Stimulated activated CD8-positive, alpha-beta memory T cell treated with anti-CD3 and anti-CD28 coated beads, Interleukin-7, amount 100 ng/mL, for 48 hours (primary cell): Measurements from ENCODE around the gene GPR25.
"Not testable (repeated sequence)": the region's sequence is repeated elsewhere in the genome, so short reads cannot be mapped to it uniquely, and the experiment has no call there.

Source experiments
- DNase-seq, 2 donors: peaks; one replicate each; pipeline ENCODE4 v3.0.0-alpha.2; 2020; ENCODE audit warnings: low read depth in 1 of 2; ENCODE audit errors: extremely low read depth in 1 of 2

Gene GPR25

DNA sequence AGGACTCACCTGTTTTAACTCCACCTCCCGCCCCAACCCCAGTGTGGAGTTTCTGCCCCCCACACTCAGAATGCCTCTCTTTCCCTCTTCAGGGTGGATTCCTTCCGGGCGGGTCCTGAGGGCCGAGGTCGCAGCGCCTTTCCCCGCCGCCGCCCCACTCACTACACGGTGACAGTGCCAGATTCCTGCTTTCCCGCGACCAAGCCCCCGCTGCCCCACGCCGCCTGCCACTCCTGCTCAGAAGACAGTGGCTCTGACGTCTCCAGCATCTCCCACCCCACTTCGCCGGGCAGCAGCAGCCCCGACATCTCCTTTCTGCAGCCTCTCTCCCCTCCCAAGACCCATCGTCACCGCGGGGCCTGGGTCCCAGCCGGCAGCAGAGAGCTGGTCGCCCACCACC, 38.6 kb downstream of the GPR25 start:
- no peak for DNase-seq

DNA sequence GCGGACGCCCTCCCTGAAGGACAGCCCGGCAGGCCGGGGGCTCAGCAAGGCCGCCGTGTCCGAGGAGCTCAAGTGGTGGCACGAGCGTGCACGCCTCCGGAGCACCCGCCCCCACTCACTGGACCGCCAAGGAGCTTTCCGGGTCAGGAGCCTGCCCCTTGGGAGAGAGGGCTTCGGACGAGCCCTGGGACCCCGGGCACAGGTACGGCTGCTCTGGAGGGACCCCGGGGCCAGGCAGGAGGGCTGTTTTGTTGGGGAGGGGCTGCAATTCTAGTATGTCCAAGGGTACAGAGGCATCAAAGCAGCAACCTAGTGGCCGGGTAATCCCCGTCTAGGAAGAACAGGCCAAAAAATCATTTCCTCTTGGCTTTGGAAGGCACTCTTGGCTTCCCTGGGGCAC, 39.2 kb downstream of the GPR25 start:
- not testable (repeated sequence) for DNase-seq

DNA sequence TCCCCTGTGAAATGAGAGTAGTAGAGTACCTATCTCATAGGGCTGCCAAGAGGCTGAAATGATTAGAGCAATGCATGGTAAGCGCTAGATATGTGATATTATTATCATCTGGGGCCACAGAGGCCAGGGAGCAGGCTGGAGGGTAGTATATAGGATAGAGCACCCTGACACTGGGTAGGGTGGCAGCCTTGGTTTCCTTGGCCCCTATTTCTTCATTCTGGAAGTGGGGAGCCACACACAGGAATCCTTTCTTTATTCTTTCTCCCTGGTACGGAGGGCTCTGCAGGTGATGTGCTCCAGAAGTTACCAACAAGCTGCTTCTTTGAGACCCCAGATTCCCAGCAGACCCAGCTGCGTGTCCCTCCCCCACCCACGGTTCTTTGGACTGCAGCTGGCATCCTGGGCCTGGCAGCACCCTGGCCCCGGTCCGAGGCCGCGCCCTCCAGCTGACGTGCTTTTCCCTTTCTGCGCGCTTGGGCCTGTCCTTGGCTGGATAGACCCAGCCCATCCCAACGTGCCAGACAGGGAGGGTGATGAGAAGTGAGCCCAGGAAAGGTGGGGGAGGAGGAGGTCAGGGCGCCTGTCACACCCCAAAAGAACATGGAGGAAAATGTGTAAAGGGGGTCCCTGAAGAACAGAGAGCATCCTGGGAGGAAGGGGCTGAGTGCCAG, 40.1 kb downstream of the GPR25 start:
- DNase-seq = no peak

DNA sequence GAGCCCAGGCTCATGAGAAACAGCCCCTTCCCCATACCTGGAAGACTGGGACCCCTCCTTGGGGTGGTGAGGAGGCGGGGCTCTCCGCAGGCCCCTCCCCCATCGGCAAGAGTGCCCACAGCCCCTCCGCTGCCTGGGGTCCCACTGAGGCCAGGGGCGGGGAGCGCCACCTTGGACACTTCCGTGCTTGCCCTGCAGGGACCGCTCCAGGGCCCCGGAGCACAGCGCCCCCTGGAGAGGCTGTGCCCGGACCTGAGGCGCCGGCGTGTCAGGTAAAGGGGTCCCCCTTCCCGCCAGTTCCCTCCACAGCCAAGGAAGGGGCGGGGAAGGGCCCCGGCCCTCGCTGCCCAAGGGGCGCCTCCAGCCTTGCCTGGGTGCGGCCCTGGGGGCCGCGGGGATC, 43.4 kb downstream of the GPR25 start:
- DNase-seq = no peak

DNA sequence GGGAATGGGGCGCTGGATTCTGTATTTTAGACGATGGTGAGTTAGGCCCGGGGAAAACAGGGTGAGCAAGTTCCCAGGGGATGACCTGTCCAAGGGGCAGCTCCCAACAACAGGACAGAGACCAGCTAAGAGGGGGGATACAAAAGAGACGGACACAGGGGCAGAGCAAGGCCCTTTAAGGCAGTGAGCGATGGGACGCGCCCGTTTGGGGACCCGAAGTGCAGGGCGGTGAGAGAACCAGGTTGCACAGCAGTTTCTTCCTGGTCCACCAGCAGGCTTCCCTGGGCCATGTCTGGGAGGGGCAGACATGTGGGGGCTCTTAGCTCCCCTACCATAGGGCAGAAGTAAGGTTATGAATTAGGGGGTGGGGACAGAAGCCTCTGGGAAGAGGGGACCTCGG, 43.9 kb downstream of the GPR25 start:
- no peak for DNase-seq

DNA sequence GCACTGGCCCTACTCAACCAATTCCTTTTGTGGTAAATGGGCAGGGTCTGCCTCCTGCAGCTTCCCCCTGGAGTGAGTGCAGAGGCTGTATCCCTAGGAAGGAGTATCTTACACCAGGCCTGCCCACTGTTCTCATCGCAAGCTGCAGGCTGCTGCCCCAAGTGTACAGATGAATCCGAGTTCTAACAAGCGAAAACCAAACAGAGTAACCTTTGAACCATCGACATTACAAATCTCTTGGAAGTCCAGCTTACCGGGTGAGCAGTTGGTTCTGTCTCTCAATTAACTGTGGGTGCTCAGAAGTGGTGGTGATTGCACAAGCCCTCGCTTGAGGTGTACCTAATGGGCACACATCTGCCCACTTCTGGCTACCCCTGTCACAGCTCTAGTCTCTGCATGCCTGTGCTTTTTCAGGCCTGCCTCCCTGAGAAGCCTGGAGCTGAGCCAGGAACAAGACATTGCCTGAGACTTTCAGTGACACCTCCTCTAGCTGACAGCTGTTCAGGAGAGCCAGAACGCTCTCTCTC, 44.6 kb downstream of the GPR25 start:
- no peak for DNase-seq

DNA sequence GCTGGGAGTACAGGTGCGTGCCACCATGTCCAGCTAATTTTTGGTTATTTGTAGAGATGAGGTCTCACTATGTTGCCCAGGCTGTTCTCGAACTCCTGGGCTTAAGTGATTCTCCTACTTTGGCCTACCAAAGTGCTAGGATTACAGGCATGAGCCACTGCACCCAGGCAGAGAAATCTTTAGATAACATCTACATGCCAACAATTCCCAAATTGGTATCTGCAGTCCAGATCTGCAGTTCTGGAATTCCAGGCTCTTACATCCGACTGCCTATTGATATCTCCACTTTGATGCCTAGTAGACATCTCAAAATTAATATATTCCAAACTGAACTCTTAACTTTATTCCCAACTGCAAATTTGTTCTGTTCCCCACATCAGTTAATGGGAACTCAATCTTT, 45.2 kb downstream of the GPR25 start:
- DNase-seq = no peak

DNA sequence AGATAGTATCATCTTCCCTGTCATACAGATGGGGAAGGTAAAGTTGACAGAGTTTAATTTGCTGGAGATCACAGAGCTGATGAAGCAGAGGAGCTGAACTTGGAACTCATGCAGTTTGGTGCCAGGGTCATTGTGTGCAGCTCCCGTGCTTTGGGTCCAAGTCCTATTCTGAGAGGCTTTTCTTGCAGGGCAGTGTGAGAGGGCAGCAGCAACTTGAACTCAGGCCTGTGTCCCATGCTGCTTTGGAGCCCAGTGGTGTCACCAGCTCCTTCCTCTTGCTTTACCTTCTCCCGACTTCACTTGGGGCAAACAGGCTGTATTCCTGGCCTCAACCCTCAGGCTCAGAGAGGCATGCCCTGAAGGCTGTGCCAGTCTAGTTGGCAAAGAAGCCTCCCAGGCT, 46.6 kb downstream of the GPR25 start:
- no peak for DNase-seq

DNA sequence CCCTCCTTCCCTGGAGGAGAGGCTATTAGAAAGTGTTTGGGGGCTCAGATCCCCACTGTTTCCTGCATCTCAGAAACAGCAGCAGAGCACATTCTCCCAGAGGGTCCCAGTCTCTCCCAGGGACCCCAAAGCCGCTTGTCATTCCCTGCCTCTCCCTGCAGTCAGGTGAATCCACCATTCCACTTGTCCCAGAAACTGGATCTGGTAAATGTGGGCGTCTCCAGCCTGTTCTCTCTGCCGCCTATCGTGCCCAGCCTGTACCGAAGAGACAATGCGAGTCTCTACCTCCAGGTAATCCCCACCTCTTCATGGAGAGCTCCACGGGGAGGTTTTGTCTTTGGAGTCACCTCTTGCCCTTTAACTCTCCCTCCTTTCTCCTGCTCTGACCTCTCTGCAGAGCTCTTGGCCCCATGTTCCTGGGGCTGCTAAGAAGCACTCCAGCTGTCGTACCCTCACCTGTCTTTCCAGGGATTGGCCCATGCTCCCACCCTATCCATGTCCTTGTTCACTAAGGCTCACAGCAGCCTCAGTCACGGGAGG, 48.9 kb downstream of the GPR25 start:
- DNase-seq = no peak

DNA sequence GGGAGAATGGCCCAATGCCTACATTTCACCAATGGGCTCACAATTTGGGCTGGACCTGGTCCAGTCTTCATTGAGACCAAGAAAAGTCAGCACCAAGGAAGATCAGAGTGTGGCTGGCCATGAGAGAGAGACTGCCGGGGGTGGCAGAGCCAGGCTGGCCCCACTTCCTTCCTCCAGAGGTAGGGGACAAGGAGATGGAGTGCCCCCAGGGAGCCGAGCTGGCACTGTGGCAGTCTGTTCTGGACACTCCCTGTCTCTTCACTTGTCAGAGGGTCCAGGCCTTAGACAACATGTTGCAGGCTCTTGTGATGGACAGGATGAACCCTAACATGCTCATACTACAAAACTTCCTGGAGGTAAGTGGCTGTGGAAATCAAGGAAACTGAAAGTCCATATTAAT, 49.6 kb downstream of the GPR25 start:
- no peak for DNase-seq

DNA sequence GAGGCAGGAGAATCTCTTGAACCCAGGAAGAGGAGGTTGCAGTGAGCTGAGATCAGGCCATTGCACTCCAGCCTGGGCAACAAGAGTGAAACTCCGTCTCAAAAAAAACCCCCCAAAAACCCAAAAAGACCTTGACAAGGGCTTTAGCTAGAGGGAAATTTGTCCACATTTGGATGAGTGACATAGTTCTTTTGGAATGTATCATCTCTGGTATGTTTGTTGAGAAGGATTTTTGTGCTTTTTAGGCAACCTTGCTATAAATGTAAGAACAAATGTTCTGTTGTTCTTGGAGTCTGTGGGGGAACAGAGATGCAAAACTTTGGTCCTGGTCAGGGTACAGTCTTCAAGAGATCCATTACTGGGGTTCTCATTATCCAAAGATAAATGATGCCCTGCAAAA, 50.8 kb downstream of the GPR25 start:
- DNase-seq = no peak
